Neural crest cell (in vitro differentiated cells): ENCODE data around the gene ECSIT. TPM values are rescaled to one million over a fixed set of nuclear protein-coding genes. Genes with fewer than 3 reads are reported as not detected.

ENCODE experiments used
- DNase-seq: peaks from one replicate; pipeline ENCODE4 v3.0.0; 2021; ENCODE audit warnings: low read depth, mixed read lengths, low spot score
- H3K27ac Mint-ChIP-seq: one replicate; pipeline ENCODE4 v1.8.0; 2021; ENCODE audit warnings: mild to moderate bottlenecking, mixed read lengths; ENCODE audit not compliant: unreplicated experiment
- H3K27me3 Mint-ChIP-seq: 2 replicates; pipeline ENCODE4 v1.8.0; 2021; ENCODE audit warnings: low read depth, mild to moderate bottlenecking, mixed read lengths
- H3K36me3 Mint-ChIP-seq: 2 replicates; pipeline ENCODE4 v1.8.0; 2021; ENCODE audit warnings: low read depth, mild to moderate bottlenecking, mixed read lengths
- H3K4me1 Mint-ChIP-seq: 2 replicates; pipeline ENCODE4 v1.8.0; 2021; ENCODE audit warnings: mixed read lengths
- H3K4me3 Mint-ChIP-seq: one replicate; pipeline ENCODE4 v1.8.0; 2021; ENCODE audit warnings: mild to moderate bottlenecking, mixed read lengths
- H3K9me3 Mint-ChIP-seq: 2 replicates; pipeline ENCODE4 v1.8.0; 2021; ENCODE audit warnings: mixed read lengths
- total RNA-seq: library from RNA; stranded (reverse); gene quantifications from 2 replicates; pipeline ENCODE4 v1.2.1, GENCODE V29; 2021
- TF ChIP-seq, protein P1 (sequence below): fragments of 200-600 bp; sonication (generic); conservative IDR thresholded peaks from 2 replicates; pipeline ENCODE4 v1.5.0; 2021; ENCODE audit warnings: antibody characterized with exemption, mild to moderate bottlenecking

Gene ECSIT
- total RNA-seq, 1 donor from 2014 or later, result 49.4 TPM

DNA sequence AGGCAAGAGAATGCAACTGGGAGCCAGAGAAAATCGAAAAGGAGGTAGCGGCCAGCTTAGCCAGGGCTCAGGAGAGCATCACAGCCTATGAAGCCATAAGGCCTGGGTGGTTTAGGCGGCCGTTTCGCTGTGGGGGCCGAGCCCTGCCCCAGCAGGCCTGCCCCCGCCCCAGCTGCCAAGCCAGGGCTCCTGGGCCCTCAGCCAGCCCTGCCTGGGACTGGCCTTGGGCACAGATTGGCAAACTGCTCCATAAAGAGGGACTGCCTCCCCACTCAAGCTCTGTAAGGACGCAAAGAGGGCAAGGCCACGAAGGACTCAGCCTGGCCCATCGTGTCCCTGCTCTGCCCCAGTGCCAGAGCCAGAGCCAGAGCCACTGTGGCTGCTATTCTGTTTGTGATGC lies 33.5 kb downstream of the ECSIT start:
- no peak overlapping the region for H3K4me3 Mint-ChIP-seq
- DNase-seq, result no peak
- no peaks in the 10 kb centered on the region for H3K9me3 Mint-ChIP-seq
- H3K27me3 Mint-ChIP-seq, result no peaks in the 10 kb centered on the region
- no peak overlapping the region for H3K27ac Mint-ChIP-seq
- peaks cover 3% of the 10 kb centered on the region for H3K36me3 Mint-ChIP-seq
- H3K4me1 Mint-ChIP-seq, result no peaks in the 10 kb centered on the region
- TF ChIP-seq, protein P1, sequence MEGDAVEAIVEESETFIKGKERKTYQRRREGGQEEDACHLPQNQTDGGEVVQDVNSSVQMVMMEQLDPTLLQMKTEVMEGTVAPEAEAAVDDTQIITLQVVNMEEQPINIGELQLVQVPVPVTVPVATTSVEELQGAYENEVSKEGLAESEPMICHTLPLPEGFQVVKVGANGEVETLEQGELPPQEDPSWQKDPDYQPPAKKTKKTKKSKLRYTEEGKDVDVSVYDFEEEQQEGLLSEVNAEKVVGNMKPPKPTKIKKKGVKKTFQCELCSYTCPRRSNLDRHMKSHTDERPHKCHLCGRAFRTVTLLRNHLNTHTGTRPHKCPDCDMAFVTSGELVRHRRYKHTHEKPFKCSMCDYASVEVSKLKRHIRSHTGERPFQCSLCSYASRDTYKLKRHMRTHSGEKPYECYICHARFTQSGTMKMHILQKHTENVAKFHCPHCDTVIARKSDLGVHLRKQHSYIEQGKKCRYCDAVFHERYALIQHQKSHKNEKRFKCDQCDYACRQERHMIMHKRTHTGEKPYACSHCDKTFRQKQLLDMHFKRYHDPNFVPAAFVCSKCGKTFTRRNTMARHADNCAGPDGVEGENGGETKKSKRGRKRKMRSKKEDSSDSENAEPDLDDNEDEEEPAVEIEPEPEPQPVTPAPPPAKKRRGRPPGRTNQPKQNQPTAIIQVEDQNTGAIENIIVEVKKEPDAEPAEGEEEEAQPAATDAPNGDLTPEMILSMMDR, result no peak

DNA sequence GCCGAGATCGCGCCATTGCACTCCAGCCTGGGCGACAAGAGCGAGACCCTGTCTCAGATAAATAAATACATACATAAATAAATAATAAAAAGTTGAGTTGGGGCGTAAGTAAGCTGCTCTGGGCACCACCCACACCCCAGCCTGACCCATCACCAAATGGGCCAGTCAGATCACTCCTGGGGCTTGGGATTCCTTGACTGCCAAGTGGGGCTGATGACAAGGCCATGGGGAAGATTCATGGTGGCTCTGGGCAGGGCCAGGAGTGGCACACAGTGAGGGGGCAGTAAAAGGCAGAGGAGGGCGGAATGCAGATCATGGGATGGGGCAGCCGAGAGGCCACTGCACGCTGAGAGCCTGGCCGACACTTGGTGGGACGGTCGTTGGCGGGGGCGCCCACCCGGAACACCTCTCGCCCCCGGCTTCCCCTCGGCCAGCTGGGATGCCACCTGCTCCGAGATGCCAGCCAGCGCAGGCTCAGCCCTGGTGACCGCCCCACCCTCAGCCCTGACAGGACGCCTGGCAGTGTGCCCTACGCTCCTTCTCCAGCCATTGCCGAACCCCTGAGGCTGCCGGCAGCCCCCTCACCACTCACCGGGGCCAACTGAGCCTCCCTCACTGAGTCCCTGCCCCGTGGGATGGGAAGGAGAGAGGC lies 34.2 kb downstream of the ECSIT start:
- Mint-ChIP-seq H3K27me3 (no peaks in the 10 kb centered on the region), H3K4me1 (no peaks in the 10 kb centered on the region), H3K9me3 (no peaks in the 10 kb centered on the region), H3K27ac (no peak overlapping the region), H3K36me3 (peaks cover 3% of the 10 kb centered on the region), H3K4me3 (no peak overlapping the region)
- TF ChIP-seq, protein P1, result no peak
- DNase-seq, result no peak

DNA sequence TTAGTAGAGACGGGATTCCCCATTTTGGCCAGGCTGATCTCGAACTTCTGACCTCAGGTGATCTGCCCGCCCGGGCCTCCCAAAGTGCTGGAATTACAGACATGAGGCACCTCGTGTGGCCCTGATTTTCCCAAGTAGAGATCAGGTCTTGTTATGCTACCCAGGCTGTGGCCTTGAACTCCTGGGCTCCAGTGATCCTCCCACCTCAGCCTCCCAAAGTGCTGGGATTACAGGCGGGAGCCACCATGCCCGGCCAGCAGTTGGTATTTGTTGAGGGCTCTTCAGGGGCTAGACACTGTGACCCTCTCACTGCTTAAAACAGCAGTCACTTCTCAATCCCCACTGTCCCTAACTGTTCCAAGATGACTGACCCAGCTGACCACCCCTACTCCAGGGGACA lies 39.6 kb downstream of the ECSIT start:
- peaks cover 5% of the 10 kb centered on the region for H3K27me3 Mint-ChIP-seq
- H3K27ac Mint-ChIP-seq, result no peak overlapping the region
- peaks cover 3% of the 10 kb centered on the region for H3K36me3 Mint-ChIP-seq
- TF ChIP-seq, protein P1, result no peak
- H3K4me1 Mint-ChIP-seq, result no peaks in the 10 kb centered on the region
- no peak for DNase-seq
- H3K4me3 Mint-ChIP-seq, result no peak overlapping the region
- H3K9me3 Mint-ChIP-seq, result no peaks in the 10 kb centered on the region

DNA sequence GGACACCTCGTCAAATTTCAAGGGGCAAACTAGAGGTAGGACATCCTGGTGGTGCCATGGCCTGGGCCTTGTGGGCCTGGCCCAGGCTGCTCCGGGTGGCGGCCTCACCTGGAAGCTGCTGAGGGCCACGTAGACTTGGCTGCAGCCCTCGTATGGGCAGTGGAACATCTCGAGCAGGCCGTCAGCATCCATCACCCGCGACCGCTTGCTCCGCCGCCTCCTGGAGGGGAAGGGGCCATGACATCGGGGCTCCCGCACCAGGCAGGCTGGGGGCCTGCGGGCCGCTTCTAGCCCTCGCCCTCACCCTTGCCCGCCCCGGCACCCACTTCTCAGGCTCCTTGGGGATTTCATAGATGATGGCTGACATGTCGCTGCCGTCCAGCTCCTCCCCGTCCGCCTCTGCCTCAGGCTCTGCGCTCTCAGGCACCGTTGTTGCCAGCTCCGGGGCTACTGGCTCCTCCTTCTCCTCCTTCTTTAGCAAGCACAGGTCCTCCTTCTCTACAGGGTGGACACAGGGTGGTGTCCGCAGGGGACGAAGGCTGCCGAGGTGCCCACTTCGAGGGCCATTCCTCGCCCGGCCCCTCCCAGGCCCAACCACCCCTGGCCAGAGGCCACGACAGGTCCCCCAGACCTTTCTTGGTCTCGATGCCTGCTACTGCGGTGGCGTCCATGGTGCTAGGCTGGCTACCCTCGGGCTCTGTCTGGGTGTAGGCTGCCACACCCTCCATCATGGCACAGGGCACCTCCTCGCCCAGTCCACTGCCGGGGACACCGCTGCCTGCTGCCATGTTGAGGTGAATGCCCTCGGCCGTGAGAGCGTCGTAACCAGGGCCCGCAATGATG lies 42.1 kb downstream of the ECSIT start:
- peaks cover 3% of the 10 kb centered on the region for H3K36me3 Mint-ChIP-seq
- no peaks in the 10 kb centered on the region for H3K9me3 Mint-ChIP-seq
- TF ChIP-seq, protein P1, result no peak
- H3K4me3 Mint-ChIP-seq, result no peak overlapping the region
- peaks cover 21% of the 10 kb centered on the region for H3K27me3 Mint-ChIP-seq
- DNase-seq, result no peak
- H3K27ac Mint-ChIP-seq, result no peak overlapping the region
- peaks cover under 1% of the 10 kb centered on the region for H3K4me1 Mint-ChIP-seq

DNA sequence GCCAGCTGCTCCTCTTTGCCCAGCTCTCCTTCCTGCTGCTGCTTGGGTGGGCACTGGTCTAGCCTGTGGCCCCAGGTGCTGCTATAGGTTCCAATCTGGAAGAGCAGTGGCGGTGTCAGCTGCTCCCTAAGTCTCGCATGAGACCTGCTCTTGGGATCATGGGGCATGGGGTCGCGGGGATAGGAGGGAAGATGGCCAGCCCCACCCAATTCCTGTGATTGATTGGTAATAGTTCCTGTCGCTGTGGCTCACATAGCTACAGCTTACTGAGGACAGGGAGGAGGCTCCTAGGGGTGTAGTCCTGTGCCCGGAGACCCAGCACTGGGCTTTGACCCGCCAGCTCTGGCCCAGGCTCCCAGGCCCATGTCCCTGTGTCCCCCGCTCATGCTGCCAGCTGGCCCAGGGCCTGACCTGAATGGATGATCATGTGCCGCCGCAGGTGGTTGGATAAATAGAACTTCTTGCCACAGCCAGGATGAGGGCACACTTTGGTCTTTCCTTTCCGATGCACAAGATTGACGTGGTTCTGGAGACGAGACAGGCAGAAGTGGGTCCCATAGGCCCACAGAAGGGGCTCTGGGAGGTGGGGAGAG lies 43.6 kb downstream of the ECSIT start:
- TF ChIP-seq, protein P1, result no peak
- peak overlapping the region; percentile 58 for H3K4me3 Mint-ChIP-seq
- DNase-seq, result no peak
- no peaks in the 10 kb centered on the region for H3K36me3 Mint-ChIP-seq
- H3K27me3 Mint-ChIP-seq, result peaks cover 32% of the 10 kb centered on the region
- H3K4me1 Mint-ChIP-seq, result peaks cover 5% of the 10 kb centered on the region
- H3K9me3 Mint-ChIP-seq, result no peaks in the 10 kb centered on the region
- no peak overlapping the region for H3K27ac Mint-ChIP-seq
